HepG2 (cell line): Measurements from ENCODE around the gene PDLIM7. TPM values are rescaled to one million over a fixed set of nuclear protein-coding genes. Genes with fewer than 3 reads are reported as not detected.
A peak's percentile ranks its signal among the peaks of the same experiment; 100 is the strongest.

Experiments
- BRCA1 ChIP-seq: sonication (generic); formaldehyde crosslinking; IDR thresholded peaks from 2 replicates; pipeline ENCODE4 v1.4.0; 2020; ENCODE audit warnings: missing genetic modification reagents
- PAX8 ChIP-seq: sonication (generic); formaldehyde crosslinking; IDR thresholded peaks from 2 replicates; pipeline ENCODE4 v1.8.0; 2022; ENCODE audit warnings: mild to moderate bottlenecking, missing genetic modification reagents, borderline replicate concordance
- SNAPC4 ChIP-seq: sonication (generic); formaldehyde crosslinking; IDR thresholded peaks from 2 replicates; pipeline ENCODE4 v1.4.0; 2020; ENCODE audit warnings: mild to moderate bottlenecking, missing genetic modification reagents
- ZBED4 ChIP-seq: sonication (generic); formaldehyde crosslinking; IDR thresholded peaks from 2 replicates; pipeline ENCODE4 v1.4.0; 2020; ENCODE audit warnings: missing genetic modification reagents, borderline replicate concordance
- ZNF160 ChIP-seq: sonication (generic); formaldehyde crosslinking; IDR thresholded peaks from 2 replicates; pipeline ENCODE4 v1.8.0; 2022; ENCODE audit warnings: mild to moderate bottlenecking, inconsistent platforms, missing genetic modification reagents
- ZNF407 ChIP-seq: sonication (generic); formaldehyde crosslinking; IDR thresholded peaks from one replicate; pipeline ENCODE4 v1.5.1; 2020; ENCODE audit warnings: mild to moderate bottlenecking, missing genetic modification reagents; ENCODE audit errors: not compliant biosample characterization
- ZNF432 ChIP-seq: sonication (generic); formaldehyde crosslinking; IDR thresholded peaks from 2 replicates; pipeline ENCODE4 v1.5.0; 2020; ENCODE audit warnings: missing genetic modification reagents, mild to moderate bottlenecking, borderline replicate concordance
- ZNF562 ChIP-seq: sonication (generic); formaldehyde crosslinking; IDR thresholded peaks from 2 replicates; pipeline ENCODE4 v1.8.0; 2022; ENCODE audit warnings: missing genetic modification reagents, borderline replicate concordance
- ZNF572 ChIP-seq: sonication (generic); formaldehyde crosslinking; IDR thresholded peaks from 2 replicates; pipeline ENCODE4 v1.5.1; 2020; ENCODE audit warnings: mild to moderate bottlenecking, missing genetic modification reagents
- polyA plus RNA-seq, 8 experiments: library from polyadenylated mRNA; depleted of rRNA in 3 of 8; stranded (reverse) in 7 of 8; unstranded in 1 of 8; fragments of >200 nt; fragmentation: Illumina TruSeq in 4 of 8; extraction: Trizol in 4 of 8; gene quantifications; 2 replicates each; pipeline versions ENCODE4 v1.2.1 to v1.2.3, GENCODE V29; 2011 to 2016; ENCODE audit warnings: low read depth in 4 of 8, missing spikeins in 1 of 8, mixed read lengths in 1 of 8; ENCODE audit not compliant: insufficient read depth in 1 of 8
- total RNA-seq, 5 experiments: library from RNA; depleted of rRNA; stranded (reverse); fragments of >200 nt; fragmentation: Illumina TruSeq; extraction: Trizol; gene quantifications; 2 replicates each; pipeline ENCODE4 v1.2.3, GENCODE V29; 2016; ENCODE audit warnings: low read depth in 1 of 5

The PDLIM7 gene
- total and polyA plus RNA-seq, 2 of the 13 experiments (the other 11 are each of a cell fraction or from before 2014, with no cell fraction given): 21.1 to 31.3 TPM

- TF ChIP-seq ZNF407 (CRISPR knock-in tag) (no peak), PAX8 (CRISPR knock-in tag) (no peak), ZNF160 (0 out of 2 replicates have a peak, but pooled peaks have one; percentile 72), BRCA1 (CRISPR knock-in tag) (no peak), SNAPC4 (CRISPR knock-in tag) (no peak), ZNF432 (CRISPR knock-in tag) (no peak), ZBED4 (CRISPR knock-in tag) (no peak; the same call in 1 of the 2 replicates), ZNF572 (no peak), ZNF562 (no peak)
Measured at GRCh38 chr5:177497292-177498012, at the start of gene PDLIM7 (continued).
